Neural cell (in vitro differentiated cells): ENCODE results near the gene MCTP2.

Source experiments
- CTCF ChIP-seq: fragments of 450-650 bp; IDR thresholded peaks from 2 replicates; pipeline ENCODE4 v1.5.1; 2014; ENCODE audit warnings: antibody characterized with exemption, mild to moderate bottlenecking, moderate library complexity; ENCODE audit not compliant: poor library complexity, severe bottlenecking
- EZH2 ChIP-seq: fragments of 200-600, 300-800 bp; shearing (Covaris generic), sonication (generic); IDR thresholded peaks from 2 replicates; pipeline ENCODE4 v1.6.1; 2014; ENCODE audit warnings: antibody characterized with exemption, low read length, borderline replicate concordance, mild to moderate bottlenecking; ENCODE audit not compliant: insufficient read depth, poor library complexity, severe bottlenecking
- POLR2AphosphoS5 ChIP-seq: IDR thresholded peaks from 2 replicates; pipeline ENCODE4 v1.6.1; 2012

DNA sequence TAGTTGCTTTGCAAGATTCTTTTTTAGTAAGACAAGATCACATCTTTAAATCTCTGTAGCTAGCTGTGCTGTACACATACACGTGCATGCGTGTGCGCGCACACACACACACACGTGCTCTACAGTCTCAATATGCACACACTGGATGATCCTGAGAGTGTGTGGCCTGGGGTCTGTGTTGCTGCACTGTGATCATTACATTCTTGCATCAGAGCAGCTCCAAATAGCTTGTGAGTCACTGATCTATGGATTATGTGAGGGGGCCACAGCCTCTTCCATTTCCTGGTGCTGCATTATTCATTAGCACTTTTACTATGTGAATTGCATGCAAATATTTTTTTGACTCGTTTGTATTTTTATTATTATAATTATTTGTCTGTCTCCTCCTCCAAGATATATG lies 34.6 kb downstream of the MCTP2 start:
- TF ChIP-seq CTCF = no peak
- TF ChIP-seq POLR2AphosphoS5 = no peak
- no peak for TF ChIP-seq EZH2
